GM18519 (cell line): ENCODE measurements around the gene NUDT13.

Experiments used
- ATAC-seq: cut with Tn5 transposase; IDR thresholded peaks from one replicate; pipeline ENCODE4 v1.9.1; 2021; ENCODE audit warnings: mild to moderate bottlenecking, moderate library complexity; ENCODE audit not compliant: unreplicated experiment, low FRiP score

NUDT13 gene

GRCh38 chr10:73161079-73161478 lies 50.8 kb downstream of the NUDT13 start:
- ATAC-seq: no peak

GRCh38 chr10:73161662-73162061 lies 51.4 kb downstream of the NUDT13 start:
- ATAC-seq: no peak

GRCh38 chr10:73163096-73163495 lies 52.8 kb downstream of the NUDT13 start:
- ATAC-seq: no peak

GRCh38 chr10:73166972-73167371 lies 56.7 kb downstream of the NUDT13 start:
- no peak for ATAC-seq

GRCh38 chr10:73167458-73167782 lies 57.2 kb downstream of the NUDT13 start:
- no peak for ATAC-seq

GRCh38 chr10:73167783-73168464 lies 57.7 kb downstream of the NUDT13 start, which contains the start of the genes ECD and FAM149B1:
Gene ECD (minus strand): TSS chr10:73168008. CDS start chr10:73163937, 4,071 bp downstream.
Gene FAM149B1 (plus strand): TSS chr10:73168119. CDS start chr10:73168340, 221 bp downstream.
- ATAC-seq: peak; percentile 59

- peak; percentile 9 for ATAC-seq
These were observed 58.2 kb downstream of the NUDT13 start for GRCh38 chr10:73168465-73168803.

GRCh38 chr10:73169320-73169719 lies 59.1 kb downstream of the NUDT13 start:
- ATAC-seq: no peak

GRCh38 chr10:73172867-73173266 lies 62.6 kb downstream of the NUDT13 start:
- ATAC-seq: no peak

- ATAC-seq: no peak
These were observed 64.1 kb downstream of the NUDT13 start for GRCh38 chr10:73174148-73174925.
